ENCODE results near the gene RGPD6. TPM values are rescaled to one million over a fixed set of nuclear protein-coding genes. Genes with fewer than 3 reads are reported as not detected.
"Not testable (repeated sequence)": the region's sequence is repeated elsewhere in the genome, so short reads cannot be mapped to it uniquely, and the experiment has no call there.

RGPD6 gene
- total and polyA plus RNA-seq, 9 donors, result 8.0 to 67.8 (median 34.2) TPM

DNA sequence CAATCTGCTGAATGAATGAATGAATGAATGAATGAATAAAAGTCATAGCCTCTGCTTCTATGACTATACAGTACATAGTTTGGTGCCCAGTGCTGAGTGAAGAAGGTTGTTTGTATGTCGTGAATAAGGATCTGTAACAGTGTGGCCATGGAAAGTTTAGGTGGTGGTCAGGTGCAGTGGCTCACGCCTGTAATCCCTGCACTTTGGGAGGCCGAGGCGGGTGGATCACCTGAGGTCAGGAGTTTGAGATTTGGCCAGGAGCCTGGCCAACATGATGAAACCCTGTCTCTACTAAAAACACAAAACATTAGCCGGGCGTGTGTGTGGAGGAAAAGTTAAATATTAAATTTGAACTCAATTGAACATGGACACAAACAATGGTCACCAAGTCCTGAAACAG is 100.1 kb downstream of the RGPD6 start:
- H3K4me3 ChIP-seq; H3K27me3 ChIP-seq; H3K9me3 ChIP-seq; H3K27ac ChIP-seq; H3K4me1 ChIP-seq (ENCODE audit: insufficient read depth); H3K36me3 ChIP-seq; intact Hi-C loops (cut with DNase I); DNase-seq: not testable (repeated sequence)
- no CpG with 5 or more reads among the region's 6 CpGs for WGBS, 3 donors

DNA sequence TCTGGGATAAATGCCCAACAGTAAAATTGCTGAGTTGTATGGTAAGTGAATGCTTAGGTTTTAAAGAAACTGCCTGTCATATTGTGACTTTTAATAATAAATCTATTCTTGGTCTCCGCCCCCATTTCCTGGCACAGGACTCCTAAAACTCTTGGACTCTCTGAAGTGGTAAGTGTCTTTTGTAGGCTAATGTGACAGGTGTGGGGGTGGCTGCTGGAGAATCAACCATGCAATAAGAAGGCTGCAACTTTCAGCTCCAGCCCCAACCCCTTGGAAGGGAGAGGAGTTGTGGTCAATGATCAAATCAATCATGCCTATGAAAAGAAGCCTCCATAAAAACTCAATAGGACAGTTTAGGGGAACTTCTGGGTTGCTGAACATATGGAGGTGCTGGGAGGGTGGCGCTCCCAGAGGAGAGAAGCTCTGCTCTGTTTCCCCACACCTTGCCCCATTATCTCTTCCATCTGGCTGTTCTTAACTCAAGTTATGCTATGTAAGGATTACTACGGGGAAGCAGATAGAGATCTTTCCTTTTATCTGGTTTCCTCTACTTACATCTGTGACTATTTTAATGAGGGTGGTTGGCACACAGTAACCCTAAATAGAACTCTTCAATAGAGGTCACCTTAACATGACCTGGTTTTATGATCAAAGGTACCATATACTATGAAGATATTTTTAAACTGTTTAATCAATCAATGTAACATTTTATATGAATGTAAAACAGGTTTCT is 101.2 kb downstream of the RGPD6 start:
- H3K9me3 ChIP-seq; H3K27ac ChIP-seq; H3K4me1 ChIP-seq (ENCODE audit: insufficient read depth); H3K36me3 ChIP-seq; H3K4me3 ChIP-seq; intact Hi-C loops (cut with DNase I); H3K27me3 ChIP-seq; DNase-seq: not testable (repeated sequence)
- WGBS, 3 donors, result no CpG with 5 or more reads among the region's 3 CpGs

DNA sequence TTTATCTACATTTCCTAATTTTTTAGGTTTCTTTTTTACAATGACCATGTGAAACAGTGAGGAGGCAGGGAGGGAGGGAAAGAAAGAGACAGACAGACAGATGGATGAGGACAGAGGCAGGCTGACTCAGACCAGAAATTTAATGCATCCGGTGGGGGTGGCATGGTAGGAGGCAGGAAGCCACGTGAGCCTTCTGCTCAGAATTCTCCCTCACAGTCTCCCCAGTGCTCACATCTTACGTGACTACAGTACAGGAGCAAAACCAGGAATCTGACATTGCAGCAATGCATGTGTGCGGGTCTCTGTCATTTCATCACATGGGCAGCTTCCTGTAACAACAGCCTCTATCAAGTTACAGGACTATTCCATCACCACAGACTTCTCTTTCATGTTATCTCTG is 102.1 kb downstream of the RGPD6 start:
- no CpG with 5 or more reads among the region's 4 CpGs for WGBS, 3 donors
- DNase-seq; intact Hi-C loops (cut with DNase I); H3K4me3 ChIP-seq; H3K27ac ChIP-seq; H3K27me3 ChIP-seq; H3K9me3 ChIP-seq; H3K4me1 ChIP-seq (ENCODE audit: insufficient read depth); H3K36me3 ChIP-seq: not testable (repeated sequence)

DNA sequence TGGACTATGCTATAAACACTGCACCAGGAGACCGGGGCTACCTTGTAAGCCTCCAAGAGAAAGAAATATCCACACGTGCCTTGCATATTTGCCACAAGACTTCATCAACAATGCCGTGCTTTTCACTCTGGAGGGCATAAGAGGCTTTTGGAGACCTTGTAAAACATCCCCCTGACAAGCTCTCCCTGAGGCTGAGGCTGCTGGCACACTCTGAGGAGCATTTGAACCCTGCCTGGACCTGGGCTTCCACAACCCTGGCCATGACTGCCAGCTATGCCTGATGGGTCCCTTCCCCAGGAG is 104.0 kb downstream of the RGPD6 start:
- H3K27ac ChIP-seq; H3K4me1 ChIP-seq (ENCODE audit: insufficient read depth); H3K4me3 ChIP-seq; H3K9me3 ChIP-seq; DNase-seq; intact Hi-C loops (cut with DNase I); H3K27me3 ChIP-seq; H3K36me3 ChIP-seq: not testable (repeated sequence)
- WGBS, 3 donors, result no CpG with 5 or more reads among the region's 3 CpGs

DNA sequence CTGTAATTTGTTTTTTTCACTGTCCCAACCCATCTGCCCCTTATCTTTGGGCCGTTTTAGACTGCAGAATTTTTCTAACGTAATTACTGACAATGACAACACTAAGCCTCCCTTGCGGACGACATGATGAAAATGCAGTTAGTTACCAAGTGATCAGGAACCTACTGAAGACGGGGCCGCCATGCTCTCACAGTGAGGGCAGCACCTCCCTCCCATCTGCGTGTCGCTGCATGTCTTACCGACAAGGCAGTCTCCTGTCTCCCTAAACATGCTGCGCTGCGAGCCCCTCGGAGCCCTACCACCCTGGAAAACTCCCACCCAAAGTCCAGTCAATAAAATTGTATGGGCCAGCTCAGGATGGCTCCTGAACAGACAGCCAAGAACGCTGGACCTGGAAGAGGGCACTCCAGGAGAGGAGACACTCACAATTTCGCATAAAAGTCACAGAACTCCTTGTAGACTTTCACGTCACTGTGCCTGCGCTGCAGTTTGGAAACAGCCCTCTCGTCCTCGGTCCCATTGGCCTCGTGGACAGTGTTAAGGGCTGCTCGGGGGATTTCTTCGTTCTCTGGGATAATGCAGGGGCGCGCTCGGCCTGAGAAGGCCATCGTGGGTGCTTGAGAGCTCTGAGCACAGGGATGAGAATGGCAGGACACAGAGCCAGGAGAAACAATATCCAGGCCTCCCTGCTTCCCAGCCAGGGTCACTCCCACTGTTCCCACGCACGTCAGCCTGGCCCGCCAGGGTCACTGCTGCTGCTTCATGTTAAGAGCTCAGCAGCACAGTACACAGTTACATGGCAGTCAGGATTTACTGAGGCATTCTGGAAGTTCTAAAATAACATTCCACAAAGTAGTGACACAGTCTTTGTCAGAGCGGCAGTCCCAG is 104.6 kb downstream of the RGPD6 start, which contains the start of gene LIMS4:
TSS of gene LIMS4 (minus strand) at position 646 of the 888 bp plus-strand sequence. CDS start at position 608, 38 bp downstream.
- no CpG with 5 or more reads among the region's 29 CpGs for WGBS, 3 donors
- H3K4me1 ChIP-seq (ENCODE audit: insufficient read depth); H3K4me3 ChIP-seq; H3K27me3 ChIP-seq; H3K9me3 ChIP-seq; H3K36me3 ChIP-seq; intact Hi-C loops (cut with DNase I); H3K27ac ChIP-seq; DNase-seq: not testable (repeated sequence)

DNA sequence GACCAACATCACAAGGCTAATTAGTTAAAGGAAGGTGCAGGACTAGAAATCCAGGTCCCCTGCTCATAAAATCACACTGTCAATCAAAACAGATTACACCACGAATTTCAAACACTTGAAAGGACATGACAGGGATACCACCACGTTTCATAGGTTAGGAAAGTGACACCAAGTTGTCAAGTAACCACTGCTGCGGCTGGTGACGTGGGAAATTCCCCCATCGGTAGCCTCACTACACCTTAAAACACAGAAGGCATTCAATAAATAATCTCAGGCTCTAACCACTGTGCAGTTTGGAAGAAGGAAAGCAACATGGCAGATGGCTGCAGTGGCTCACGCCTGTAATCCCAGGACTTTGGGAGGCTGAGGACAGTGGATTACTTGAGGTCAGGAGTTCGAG is 108.1 kb downstream of the RGPD6 start:
- WGBS, 3 donors, result no CpG with 5 or more reads among the region's 7 CpGs
- H3K4me3 ChIP-seq; H3K27ac ChIP-seq; H3K9me3 ChIP-seq; DNase-seq; H3K4me1 ChIP-seq (ENCODE audit: insufficient read depth); intact Hi-C loops (cut with DNase I); H3K27me3 ChIP-seq; H3K36me3 ChIP-seq: not testable (repeated sequence)

DNA sequence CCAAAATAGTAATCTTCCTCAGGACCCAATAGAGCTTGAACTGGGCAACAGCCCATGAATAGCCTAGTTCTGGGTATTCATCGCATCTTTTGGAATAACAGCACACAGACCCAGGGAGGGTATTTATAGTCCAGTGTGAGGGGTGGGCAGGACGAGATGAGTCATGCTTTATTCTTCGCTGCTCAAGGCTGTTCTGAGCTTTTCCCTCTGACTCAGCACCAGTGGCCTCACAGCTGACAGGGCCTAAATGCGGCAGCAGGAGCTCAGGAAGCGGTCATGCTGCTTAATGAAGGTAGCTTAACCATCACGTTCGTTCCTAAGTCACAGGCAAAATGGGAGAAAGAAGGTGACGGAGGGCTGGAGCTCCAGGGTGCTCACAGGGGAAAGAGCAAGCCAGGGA is 111.7 kb downstream of the RGPD6 start:
- H3K4me1 ChIP-seq (ENCODE audit: insufficient read depth); H3K27ac ChIP-seq; H3K36me3 ChIP-seq; H3K9me3 ChIP-seq; intact Hi-C loops (cut with DNase I); H3K27me3 ChIP-seq; H3K4me3 ChIP-seq; DNase-seq: not testable (repeated sequence)
- WGBS, 3 donors, result no CpG with 5 or more reads among the region's 8 CpGs

Small RNA genes within 50 kb of the gene (small RNA-seq; reads per million reads assigned to genes)
- gene AC108938.1, result not detected

Other genes starting within 250 kb of the RGPD6 start
- gene LIMS4, start 104.4 kb downstream of the RGPD6 start, total RNA-seq, result 10 to 100 TPM in 1 of 7 donors, 1 to 10 TPM in 5, under 1 TPM in 1; 0.99 to 55.6 (median 3.5) TPM
- 10 to 100 TPM in 1 of 2 donors, 1 to 10 TPM in 1; 2.5 to 11.3 TPM for gene LIMS4, start 104.4 kb downstream of the RGPD6 start, polyA plus RNA-seq
- 1 to 10 TPM in 2 of 7 donors, under 1 TPM in 5; 0.17 to 1.8 (median 0.72) TPM for gene BUB1, start 100.8 kb upstream of the RGPD6 start, total RNA-seq
- gene BUB1, start 100.8 kb upstream of the RGPD6 start, polyA plus RNA-seq, result 1 to 10 TPM; 1.4 to 2.3 TPM
- gene ACOXL, start 155.4 kb upstream of the RGPD6 start, total RNA-seq, result under 1 TPM in 4 of 7 donors, not detected in 3; 0.17 to 0.24 (median 0.23) TPM
- gene ACOXL, start 155.4 kb upstream of the RGPD6 start, polyA plus RNA-seq, result under 1 TPM in 1 of 2 donors, not detected in 1; 0.31 TPM

Data from ovary (tissue), 9 donors.